ENCODE results near the gene NKAIN4. TPM values are rescaled to one million over a fixed set of nuclear protein-coding genes. Genes with fewer than 3 reads are reported as not detected.

Gene NKAIN4
- total RNA-seq, 4 donors from 2014 or later, result 40.9 TPM; not detected in 3

GRCh38 chr20:63228806-63229205 lies 25.5 kb downstream of the NKAIN4 start:
- intact Hi-C loops (cut with DNase I; ENCODE audit: low total_unique reads), result no loop called here
- TF ChIP-seq POLR2A (IDR thresholded peaks at IDR 0.05), result no peak
- TF ChIP-seq, protein P1, sequence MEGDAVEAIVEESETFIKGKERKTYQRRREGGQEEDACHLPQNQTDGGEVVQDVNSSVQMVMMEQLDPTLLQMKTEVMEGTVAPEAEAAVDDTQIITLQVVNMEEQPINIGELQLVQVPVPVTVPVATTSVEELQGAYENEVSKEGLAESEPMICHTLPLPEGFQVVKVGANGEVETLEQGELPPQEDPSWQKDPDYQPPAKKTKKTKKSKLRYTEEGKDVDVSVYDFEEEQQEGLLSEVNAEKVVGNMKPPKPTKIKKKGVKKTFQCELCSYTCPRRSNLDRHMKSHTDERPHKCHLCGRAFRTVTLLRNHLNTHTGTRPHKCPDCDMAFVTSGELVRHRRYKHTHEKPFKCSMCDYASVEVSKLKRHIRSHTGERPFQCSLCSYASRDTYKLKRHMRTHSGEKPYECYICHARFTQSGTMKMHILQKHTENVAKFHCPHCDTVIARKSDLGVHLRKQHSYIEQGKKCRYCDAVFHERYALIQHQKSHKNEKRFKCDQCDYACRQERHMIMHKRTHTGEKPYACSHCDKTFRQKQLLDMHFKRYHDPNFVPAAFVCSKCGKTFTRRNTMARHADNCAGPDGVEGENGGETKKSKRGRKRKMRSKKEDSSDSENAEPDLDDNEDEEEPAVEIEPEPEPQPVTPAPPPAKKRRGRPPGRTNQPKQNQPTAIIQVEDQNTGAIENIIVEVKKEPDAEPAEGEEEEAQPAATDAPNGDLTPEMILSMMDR (IDR thresholded peaks at IDR 0.05), result no peak
- no peak overlapping the region for H3K4me3 ChIP-seq
- H3K36me3 ChIP-seq, result no peaks in the 10 kb centered on the region
- no peaks in the 10 kb centered on the region for H3K27me3 ChIP-seq
- no peaks in the 10 kb centered on the region for H3K9me3 ChIP-seq
- H3K27ac ChIP-seq, result no peak overlapping the region
- DNase-seq, result no peak
- H3K4me1 ChIP-seq, result no peaks in the 10 kb centered on the region

DNA sequence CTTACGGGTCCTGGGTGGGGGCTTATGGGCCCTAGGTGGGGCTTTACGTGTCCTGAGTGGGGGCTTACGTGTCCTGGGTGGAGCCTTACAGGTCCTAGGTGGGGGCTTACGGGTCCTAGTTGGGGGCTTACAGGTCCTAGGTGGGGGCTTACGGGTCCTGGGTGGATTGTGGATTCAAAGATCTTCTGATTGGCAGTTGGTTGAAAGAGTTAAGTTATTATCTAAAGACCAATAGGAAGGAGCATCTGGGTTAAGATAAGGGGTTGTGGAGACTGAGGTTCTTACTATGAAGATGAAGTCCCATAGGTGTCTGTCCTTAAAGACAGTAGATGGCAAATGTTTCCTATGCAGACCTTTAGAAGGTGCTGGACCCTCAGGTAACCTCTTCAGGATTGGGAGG lies 27.0 kb downstream of the NKAIN4 start:
- Histone ChIP-seq H3K36me3 (no peaks in the 10 kb centered on the region), H3K9me3 (no peaks in the 10 kb centered on the region), H3K4me3 (no peak overlapping the region), H3K27me3 (no peaks in the 10 kb centered on the region), H3K27ac (no peak overlapping the region), H3K4me1 (no peaks in the 10 kb centered on the region)
- no peak for TF ChIP-seq POLR2A (IDR thresholded peaks at IDR 0.05)
- TF ChIP-seq, protein P1 (IDR thresholded peaks at IDR 0.05), result no peak
- no peak for DNase-seq
- intact Hi-C loops (cut with DNase I; ENCODE audit: low total_unique reads), result no loop called here

DNA sequence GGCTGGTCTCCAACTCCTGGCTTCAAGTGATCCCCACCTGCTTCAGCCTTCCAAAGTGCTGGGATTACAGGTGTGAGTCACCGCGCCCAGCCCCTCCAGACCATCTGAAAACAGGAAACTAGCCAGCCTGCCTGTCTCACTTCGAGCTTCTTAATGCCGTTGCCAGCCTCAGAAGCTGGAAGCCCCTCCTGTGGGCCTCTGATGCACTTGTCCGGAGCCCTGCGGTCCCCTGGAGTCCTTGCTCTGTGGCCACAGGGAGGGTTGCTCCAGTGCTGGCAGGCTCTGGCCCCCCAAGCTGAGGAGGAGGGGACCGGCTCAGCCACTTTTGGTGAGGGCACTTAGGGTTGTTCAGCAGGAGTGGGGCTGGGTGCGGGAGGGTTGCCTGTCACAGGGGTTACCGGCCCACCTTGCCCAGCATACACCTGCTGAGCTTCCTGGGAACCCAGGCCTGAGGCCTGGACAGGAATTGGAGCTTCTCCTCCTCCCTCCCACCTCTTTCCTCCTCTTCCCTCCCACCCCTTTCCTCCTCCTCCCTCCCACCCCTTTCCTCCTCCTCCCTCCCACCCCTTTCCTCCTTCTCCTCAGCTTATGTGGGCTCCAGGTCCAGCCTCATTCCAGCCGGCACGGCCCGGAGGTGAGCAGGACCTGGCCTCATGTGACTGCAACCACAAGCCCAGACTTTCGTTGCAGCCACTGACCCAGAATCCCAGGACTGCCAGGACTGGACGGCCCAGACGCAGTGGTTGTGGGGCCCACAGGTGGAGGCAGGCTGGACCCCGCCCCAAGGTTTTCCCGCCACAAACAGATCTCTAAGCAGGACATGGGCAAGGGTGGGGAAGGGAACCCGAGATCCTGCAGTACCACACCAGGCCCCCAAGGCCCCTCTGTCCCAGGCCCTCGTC lies 28.0 kb downstream of the NKAIN4 start:
- Histone ChIP-seq H3K36me3 (no peaks in the 10 kb centered on the region), H3K4me3 (no peak overlapping the region), H3K9me3 (no peaks in the 10 kb centered on the region), H3K27me3 (no peaks in the 10 kb centered on the region), H3K4me1 (no peaks in the 10 kb centered on the region), H3K27ac (no peak overlapping the region)
- TF ChIP-seq, protein P1 (IDR thresholded peaks at IDR 0.05), result no peak
- TF ChIP-seq POLR2A (IDR thresholded peaks at IDR 0.05), result no peak
- no peak for DNase-seq
- intact Hi-C loops (cut with DNase I; ENCODE audit: low total_unique reads), result no loop called here

DNA sequence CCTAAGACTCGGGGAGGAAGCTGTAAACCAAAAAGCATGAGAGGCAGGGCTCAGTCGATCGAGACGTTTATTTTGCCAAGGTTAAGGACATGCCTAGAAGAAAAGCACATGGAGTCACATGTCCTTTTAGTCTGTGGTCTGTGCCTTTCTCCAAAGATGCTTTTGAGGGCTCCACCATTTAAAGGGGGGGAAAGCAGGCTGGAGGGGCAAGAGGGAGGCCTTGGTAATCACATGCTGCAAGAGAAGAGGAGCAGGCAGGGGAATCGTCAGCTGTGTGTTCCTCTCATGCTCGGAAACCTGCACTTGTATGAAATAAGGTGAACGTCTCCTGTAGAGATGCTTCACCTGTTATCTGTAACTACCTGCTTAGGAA lies 29.2 kb downstream of the NKAIN4 start:
- H3K27me3 ChIP-seq, result no peaks in the 10 kb centered on the region
- no peak overlapping the region for H3K4me3 ChIP-seq
- no peaks in the 10 kb centered on the region for H3K4me1 ChIP-seq
- TF ChIP-seq, protein P1 (IDR thresholded peaks at IDR 0.05), result no peak
- TF ChIP-seq POLR2A (IDR thresholded peaks at IDR 0.05), result no peak
- no peak for DNase-seq
- no peaks in the 10 kb centered on the region for H3K9me3 ChIP-seq
- no peak overlapping the region for H3K27ac ChIP-seq
- intact Hi-C loops (cut with DNase I; ENCODE audit: low total_unique reads), result no loop called here
- no peaks in the 10 kb centered on the region for H3K36me3 ChIP-seq

DNA sequence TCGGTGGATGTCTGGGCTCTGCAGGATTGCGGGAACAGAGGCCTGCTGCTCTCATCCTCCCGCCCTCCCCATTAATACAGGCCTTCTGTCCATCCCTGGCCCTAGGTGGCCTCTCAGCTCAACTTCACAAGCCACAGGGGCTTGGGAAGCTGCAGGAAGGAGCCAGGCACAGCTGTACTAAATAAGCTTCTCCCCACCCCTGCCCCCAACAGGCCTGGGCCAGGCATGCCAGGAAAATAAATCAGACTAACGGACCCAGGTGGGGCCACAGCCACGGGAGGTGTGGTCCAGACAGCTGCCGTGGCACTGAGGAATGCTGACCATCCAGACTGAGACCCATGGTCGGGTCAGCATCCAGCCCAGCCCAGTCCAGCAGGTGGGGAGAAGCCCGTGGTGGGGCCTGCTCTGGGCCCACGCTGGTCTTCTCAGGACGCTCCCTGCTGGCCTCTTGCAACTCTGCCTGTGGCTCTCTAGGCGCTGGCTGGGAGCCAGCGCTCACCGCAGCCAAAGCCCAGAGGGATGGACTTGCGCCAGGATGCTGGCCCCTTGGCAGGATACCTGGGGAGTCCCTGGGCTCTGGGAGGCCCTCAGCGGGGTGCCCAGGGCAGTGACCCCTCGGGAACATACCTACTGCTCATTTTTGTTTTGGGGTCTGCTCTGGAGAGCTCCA lies 29.7 kb downstream of the NKAIN4 start:
- Histone ChIP-seq H3K9me3 (no peaks in the 10 kb centered on the region), H3K36me3 (no peaks in the 10 kb centered on the region), H3K27ac (no peak overlapping the region), H3K4me1 (no peaks in the 10 kb centered on the region), H3K27me3 (no peaks in the 10 kb centered on the region), H3K4me3 (no peak overlapping the region)
- intact Hi-C loops (cut with DNase I; ENCODE audit: low total_unique reads), result no loop called here
- no peak for TF ChIP-seq POLR2A (IDR thresholded peaks at IDR 0.05)
- TF ChIP-seq, protein P1 (IDR thresholded peaks at IDR 0.05), result no peak
- peak; percentile 29 to 37 for DNase-seq
